ENCODE measurements around the gene ELMO3. TPM values are rescaled to one million over a fixed set of nuclear protein-coding genes. Genes with fewer than 3 reads are reported as not detected.
A peak's percentile ranks its signal among the peaks of the same experiment; 100 is the strongest.

Gene ELMO3
- total and polyA plus RNA-seq, 2 of the 13 experiments (the other 11 are each of a cell fraction or from before 2014, with no cell fraction given) = 2.6 to 4.0 TPM

DNA sequence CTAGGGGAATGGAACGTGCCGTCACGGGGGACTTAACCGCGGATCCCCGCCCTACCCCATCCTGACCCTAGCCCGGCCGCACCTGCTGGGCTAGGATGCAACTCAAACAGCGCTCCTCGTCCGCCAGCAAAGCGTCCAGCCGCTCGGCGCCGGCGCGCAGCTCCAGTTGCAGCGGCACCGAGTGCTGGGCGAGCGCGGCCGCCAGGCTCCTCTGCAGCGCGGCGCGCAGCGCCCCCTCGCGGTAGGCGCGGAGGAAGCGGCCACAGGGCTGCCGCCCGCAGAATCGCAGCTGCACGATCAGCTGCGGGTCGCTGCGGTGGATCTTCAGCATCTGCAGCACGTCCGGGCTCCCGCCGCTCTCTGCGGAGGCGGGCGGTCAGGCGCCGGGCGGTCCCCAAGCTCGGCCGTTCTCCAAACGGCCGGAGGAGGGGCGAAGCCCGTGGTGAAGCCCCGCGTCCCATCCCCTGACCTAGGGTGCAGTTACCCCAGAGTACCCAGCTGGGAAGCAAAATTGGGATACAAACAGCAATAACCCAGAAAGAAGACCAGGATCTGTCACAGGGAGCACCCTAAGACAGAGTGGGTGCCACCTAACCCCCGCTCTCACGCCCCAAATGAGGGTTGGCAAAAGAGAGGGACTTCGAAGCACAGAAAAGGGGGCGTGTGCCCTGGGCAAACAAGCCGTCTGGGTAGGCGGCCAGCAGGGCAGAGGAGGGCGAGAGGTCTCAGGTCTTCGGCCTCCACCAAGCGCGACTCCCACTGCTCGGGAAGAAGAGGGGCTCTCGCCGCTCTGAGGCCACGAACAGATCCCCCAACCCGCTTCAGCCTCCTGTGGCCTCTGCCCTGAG, 43.4 kb upstream of the ELMO3 start (continued):
- TF ChIP-seq MYPOP (CRISPR knock-in tag; IDR thresholded peaks at IDR 0.05) (peak; percentile 66; the same call in 1 of the 2 replicates), RBFOX2 (IDR thresholded peaks at IDR 0.05; ENCODE audit: low read depth, low read length) (no peak), DR1 (CRISPR knock-in tag; IDR thresholded peaks at IDR 0.05) (peak; percentile 18; the same call in 1 of the 2 replicates), HOXA3 (CRISPR knock-in tag; IDR thresholded peaks at IDR 0.05) (peak; percentile 91), NCOA2 (CRISPR knock-in tag; IDR thresholded peaks at IDR 0.05) (no peak), CENPX (CRISPR knock-in tag; IDR thresholded peaks at IDR 0.05) (no peak), FOXC1 (CRISPR knock-in tag; IDR thresholded peaks at IDR 0.05; ENCODE audit: borderline replicate concordance) (peak; percentile 40; the same call in 1 of the 2 replicates), ZNF232 (CRISPR knock-in tag; IDR thresholded peaks at IDR 0.05; ENCODE audit: borderline replicate concordance) (no peak), ZNF441 (CRISPR knock-in tag; IDR thresholded peaks at IDR 0.05; ENCODE audit: borderline replicate concordance) (peak; percentile 72), ADNP (CRISPR knock-in tag; IDR thresholded peaks at IDR 0.05) (0 out of 2 replicates have a peak, but pooled peaks have one; percentile 60), ZFX (CRISPR knock-in tag; IDR thresholded peaks at IDR 0.05; ENCODE audit: low read depth) (peak; percentile 60; the same call in 1 of the 2 replicates), ZMYM2 (CRISPR knock-in tag; IDR thresholded peaks at IDR 0.05) (no peak), HNRNPLL (IDR thresholded peaks at IDR 0.05; ENCODE audit: low read depth, low read length, poor library complexity, severe bottlenecking) (peak; percentile 91), RBAK (CRISPR knock-in tag; IDR thresholded peaks at IDR 0.05) (no peak)
- TF ChIP-seq, protein P1, sequence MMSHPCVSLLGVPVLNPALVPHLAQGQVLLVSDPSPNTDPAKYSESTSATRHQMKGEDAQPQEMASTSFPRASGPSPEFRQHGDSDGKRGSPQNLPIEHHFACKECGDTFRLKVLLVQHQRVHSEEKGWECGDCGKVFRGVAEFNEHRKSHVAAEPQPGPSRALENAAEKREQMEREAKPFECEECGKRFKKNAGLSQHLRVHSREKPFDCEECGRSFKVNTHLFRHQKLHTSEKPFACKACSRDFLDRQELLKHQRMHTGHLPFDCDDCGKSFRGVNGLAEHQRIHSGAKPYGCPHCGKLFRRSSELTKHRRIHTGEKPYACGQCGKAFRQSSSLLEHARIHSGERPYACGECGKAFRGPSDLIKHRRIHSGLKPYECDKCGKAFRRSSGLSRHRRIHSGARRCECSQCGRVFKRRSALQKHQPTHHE (CRISPR knock-in tag; IDR thresholded peaks at IDR 0.05; ENCODE audit: borderline replicate concordance) = peak; percentile 66; the same call in 1 of the 2 replicates
- TF ChIP-seq, protein P2, sequence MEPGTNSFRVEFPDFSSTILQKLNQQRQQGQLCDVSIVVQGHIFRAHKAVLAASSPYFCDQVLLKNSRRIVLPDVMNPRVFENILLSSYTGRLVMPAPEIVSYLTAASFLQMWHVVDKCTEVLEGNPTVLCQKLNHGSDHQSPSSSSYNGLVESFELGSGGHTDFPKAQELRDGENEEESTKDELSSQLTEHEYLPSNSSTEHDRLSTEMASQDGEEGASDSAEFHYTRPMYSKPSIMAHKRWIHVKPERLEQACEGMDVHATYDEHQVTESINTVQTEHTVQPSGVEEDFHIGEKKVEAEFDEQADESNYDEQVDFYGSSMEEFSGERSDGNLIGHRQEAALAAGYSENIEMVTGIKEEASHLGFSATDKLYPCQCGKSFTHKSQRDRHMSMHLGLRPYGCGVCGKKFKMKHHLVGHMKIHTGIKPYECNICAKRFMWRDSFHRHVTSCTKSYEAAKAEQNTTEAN (CRISPR knock-in tag; conservative IDR thresholded peaks at IDR 0.05) = 0 out of 2 replicates have a peak, but pooled peaks have one; percentile 21
- TF ChIP-seq, protein P3, sequence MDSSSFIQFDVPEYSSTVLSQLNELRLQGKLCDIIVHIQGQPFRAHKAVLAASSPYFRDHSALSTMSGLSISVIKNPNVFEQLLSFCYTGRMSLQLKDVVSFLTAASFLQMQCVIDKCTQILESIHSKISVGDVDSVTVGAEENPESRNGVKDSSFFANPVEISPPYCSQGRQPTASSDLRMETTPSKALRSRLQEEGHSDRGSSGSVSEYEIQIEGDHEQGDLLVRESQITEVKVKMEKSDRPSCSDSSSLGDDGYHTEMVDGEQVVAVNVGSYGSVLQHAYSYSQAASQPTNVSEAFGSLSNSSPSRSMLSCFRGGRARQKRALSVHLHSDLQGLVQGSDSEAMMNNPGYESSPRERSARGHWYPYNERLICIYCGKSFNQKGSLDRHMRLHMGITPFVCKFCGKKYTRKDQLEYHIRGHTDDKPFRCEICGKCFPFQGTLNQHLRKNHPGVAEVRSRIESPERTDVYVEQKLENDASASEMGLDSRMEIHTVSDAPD (CRISPR knock-in tag; IDR thresholded peaks at IDR 0.05) = no peak
- TF ChIP-seq, protein P4, sequence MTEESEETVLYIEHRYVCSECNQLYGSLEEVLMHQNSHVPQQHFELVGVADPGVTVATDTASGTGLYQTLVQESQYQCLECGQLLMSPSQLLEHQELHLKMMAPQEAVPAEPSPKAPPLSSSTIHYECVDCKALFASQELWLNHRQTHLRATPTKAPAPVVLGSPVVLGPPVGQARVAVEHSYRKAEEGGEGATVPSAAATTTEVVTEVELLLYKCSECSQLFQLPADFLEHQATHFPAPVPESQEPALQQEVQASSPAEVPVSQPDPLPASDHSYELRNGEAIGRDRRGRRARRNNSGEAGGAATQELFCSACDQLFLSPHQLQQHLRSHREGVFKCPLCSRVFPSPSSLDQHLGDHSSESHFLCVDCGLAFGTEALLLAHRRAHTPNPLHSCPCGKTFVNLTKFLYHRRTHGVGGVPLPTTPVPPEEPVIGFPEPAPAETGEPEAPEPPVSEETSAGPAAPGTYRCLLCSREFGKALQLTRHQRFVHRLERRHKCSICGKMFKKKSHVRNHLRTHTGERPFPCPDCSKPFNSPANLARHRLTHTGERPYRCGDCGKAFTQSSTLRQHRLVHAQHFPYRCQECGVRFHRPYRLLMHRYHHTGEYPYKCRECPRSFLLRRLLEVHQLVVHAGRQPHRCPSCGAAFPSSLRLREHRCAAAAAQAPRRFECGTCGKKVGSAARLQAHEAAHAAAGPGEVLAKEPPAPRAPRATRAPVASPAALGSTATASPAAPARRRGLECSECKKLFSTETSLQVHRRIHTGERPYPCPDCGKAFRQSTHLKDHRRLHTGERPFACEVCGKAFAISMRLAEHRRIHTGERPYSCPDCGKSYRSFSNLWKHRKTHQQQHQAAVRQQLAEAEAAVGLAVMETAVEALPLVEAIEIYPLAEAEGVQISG (CRISPR knock-in tag; IDR thresholded peaks at IDR 0.05) = peak; percentile 77
- TF ChIP-seq, protein P5, sequence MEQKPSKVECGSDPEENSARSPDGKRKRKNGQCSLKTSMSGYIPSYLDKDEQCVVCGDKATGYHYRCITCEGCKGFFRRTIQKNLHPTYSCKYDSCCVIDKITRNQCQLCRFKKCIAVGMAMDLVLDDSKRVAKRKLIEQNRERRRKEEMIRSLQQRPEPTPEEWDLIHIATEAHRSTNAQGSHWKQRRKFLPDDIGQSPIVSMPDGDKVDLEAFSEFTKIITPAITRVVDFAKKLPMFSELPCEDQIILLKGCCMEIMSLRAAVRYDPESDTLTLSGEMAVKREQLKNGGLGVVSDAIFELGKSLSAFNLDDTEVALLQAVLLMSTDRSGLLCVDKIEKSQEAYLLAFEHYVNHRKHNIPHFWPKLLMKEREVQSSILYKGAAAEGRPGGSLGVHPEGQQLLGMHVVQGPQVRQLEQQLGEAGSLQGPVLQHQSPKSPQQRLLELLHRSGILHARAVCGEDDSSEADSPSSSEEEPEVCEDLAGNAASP (CRISPR knock-in tag; IDR thresholded peaks at IDR 0.05; ENCODE audit: borderline replicate concordance) = peak; percentile 25; the same call in 1 of the 2 replicates

Data from HepG2 (cell line).